ENCODE results near the gene MAGEA9.
"Not testable (repeated sequence)": the region's sequence is repeated elsewhere in the genome, so short reads cannot be mapped to it uniquely, and the experiment has no call there.

MAGEA9 gene

GRCh38 chrX:149807747-149808458 lies 26.2 kb downstream of the MAGEA9 start:
- DNase-seq = no peak

- DNase-seq = no peak
Measured at GRCh38 chrX:149818652-149819051, 36.9 kb downstream of the MAGEA9 start.

- no peak for DNase-seq
Measured at GRCh38 chrX:149819371-149819770, 37.6 kb downstream of the MAGEA9 start.

- no peak for DNase-seq
Measured at GRCh38 chrX:149825424-149825823, 43.7 kb downstream of the MAGEA9 start.

- DNase-seq = no peak
Measured at GRCh38 chrX:149827254-149827653, 45.5 kb downstream of the MAGEA9 start.

GRCh38 chrX:149829751-149830191 lies 48.0 kb downstream of the MAGEA9 start:
- DNase-seq = no peak

- no peak for DNase-seq
Measured at GRCh38 chrX:149830192-149830873, 48.6 kb downstream of the MAGEA9 start.

- DNase-seq = no peak
Measured at GRCh38 chrX:149831473-149831872, 49.7 kb downstream of the MAGEA9 start.

GRCh38 chrX:149836728-149837127 lies 55.0 kb downstream of the MAGEA9 start:
- not testable (repeated sequence) for DNase-seq

GRCh38 chrX:149837167-149837566 lies 55.4 kb downstream of the MAGEA9 start:
- DNase-seq = no peak
